ENCODE measurements around the gene DDR1.
A peak's percentile ranks its signal among the peaks of the same experiment; 100 is the strongest.

DDR1 gene

DNA sequence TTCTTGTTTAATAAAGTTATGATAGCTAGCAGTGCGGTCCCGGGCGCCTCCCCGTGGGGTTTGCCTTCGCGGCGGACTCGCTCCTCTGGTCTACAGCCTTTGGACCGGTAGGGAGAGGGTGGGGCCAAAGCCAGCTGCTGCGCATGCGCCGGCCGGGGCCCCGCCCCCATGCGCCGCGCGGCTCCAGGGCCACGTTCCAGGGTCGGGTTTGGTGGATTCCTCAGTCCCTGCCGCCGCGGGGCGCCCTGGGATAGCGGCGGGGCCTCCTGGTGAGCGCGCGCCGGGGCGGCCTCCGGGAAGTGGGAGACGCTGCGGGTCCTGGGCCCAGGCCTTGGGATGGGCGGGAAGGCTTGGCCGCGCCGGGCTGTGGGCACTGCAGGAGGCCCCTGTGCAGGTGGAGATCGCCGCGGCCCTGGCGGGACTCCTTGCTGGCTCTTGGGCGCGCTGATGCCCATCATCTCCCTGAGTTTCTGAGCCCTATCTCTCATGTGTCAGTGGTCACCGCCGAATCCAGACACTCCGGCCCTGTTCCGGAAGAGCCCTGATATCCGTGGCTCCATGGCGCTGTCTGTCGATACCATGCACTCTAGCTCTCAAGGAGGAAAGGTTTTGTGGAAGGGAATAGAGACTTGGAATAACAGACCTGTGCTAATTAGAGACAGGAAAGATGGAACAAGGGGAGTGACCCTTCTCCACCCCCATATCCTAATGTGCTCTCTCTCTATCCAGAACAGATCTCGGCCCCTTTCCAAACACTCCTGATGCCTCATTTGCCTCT is 29.9 kb downstream of the DDR1 start, which contains the start of gene VARS2:
Gene VARS2 (plus strand): TSS at position 163 of the 778 bp plus-strand sequence. CDS start 599 bp downstream, at position 762.
- Histone ChIP-seq H3K9me3 (no peaks in the 10 kb centered on the region), H3K36me3 (peaks cover 7% of the 10 kb centered on the region), H3K4me3 (ENCODE audit: low read depth, low read length) (peak within 1 kb of the TSS; percentile 51), H3K4me1 (peaks cover 3% of the 10 kb centered on the region; the same call in 1 of the 2 replicates), H3K27me3 (no peaks in the 10 kb centered on the region)
- TF ChIP-seq, protein P1, sequence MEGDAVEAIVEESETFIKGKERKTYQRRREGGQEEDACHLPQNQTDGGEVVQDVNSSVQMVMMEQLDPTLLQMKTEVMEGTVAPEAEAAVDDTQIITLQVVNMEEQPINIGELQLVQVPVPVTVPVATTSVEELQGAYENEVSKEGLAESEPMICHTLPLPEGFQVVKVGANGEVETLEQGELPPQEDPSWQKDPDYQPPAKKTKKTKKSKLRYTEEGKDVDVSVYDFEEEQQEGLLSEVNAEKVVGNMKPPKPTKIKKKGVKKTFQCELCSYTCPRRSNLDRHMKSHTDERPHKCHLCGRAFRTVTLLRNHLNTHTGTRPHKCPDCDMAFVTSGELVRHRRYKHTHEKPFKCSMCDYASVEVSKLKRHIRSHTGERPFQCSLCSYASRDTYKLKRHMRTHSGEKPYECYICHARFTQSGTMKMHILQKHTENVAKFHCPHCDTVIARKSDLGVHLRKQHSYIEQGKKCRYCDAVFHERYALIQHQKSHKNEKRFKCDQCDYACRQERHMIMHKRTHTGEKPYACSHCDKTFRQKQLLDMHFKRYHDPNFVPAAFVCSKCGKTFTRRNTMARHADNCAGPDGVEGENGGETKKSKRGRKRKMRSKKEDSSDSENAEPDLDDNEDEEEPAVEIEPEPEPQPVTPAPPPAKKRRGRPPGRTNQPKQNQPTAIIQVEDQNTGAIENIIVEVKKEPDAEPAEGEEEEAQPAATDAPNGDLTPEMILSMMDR (IDR thresholded peaks at IDR 0.05; ENCODE audit: low read depth, low read length): 0 out of 2 replicates have a peak, but pooled peaks have one; percentile 14
- DNase-seq: peak; percentile 93

GRCh38 chr6:30914854-30915590 is 30.7 kb downstream of the DDR1 start:
- no peak for DNase-seq
- Histone ChIP-seq H3K9me3 (no peaks in the 10 kb centered on the region), H3K4me3 (ENCODE audit: low read depth, low read length) (peak overlapping the region; percentile 51), H3K36me3 (peaks cover 7% of the 10 kb centered on the region), H3K4me1 (peaks cover 3% of the 10 kb centered on the region; the same call in 1 of the 2 replicates), H3K27me3 (no peaks in the 10 kb centered on the region)
- TF ChIP-seq, protein P1 (IDR thresholded peaks at IDR 0.05; ENCODE audit: low read depth, low read length): no peak

- H3K4me1 ChIP-seq: peaks cover 3% of the 10 kb centered on the region; the same call in 1 of the 2 replicates
- TF ChIP-seq, protein P1 (IDR thresholded peaks at IDR 0.05; ENCODE audit: low read depth, low read length): peak; percentile 76
- peaks cover 5% of the 10 kb centered on the region for H3K36me3 ChIP-seq
- peak; percentile 45 for DNase-seq
- no peak overlapping the region for H3K4me3 ChIP-seq (ENCODE audit: low read depth, low read length)
- H3K27me3 ChIP-seq: no peaks in the 10 kb centered on the region
- H3K9me3 ChIP-seq: no peaks in the 10 kb centered on the region
Measured at GRCh38 chr6:30915591-30915946, 31.2 kb downstream of the DDR1 start.

- no peak for DNase-seq
- Histone ChIP-seq H3K36me3 (no peaks in the 10 kb centered on the region; the same call in 1 of the 2 replicates), H3K27me3 (no peaks in the 10 kb centered on the region), H3K9me3 (no peaks in the 10 kb centered on the region), H3K4me3 (ENCODE audit: low read depth, low read length) (no peak overlapping the region), H3K4me1 (peaks cover 3% of the 10 kb centered on the region; the same call in 1 of the 2 replicates)
- TF ChIP-seq, protein P1 (IDR thresholded peaks at IDR 0.05; ENCODE audit: low read depth, low read length): no peak
Measured at GRCh38 chr6:30917041-30917440, 32.7 kb downstream of the DDR1 start.

GRCh38 chr6:30917487-30917886 is 33.2 kb downstream of the DDR1 start:
- TF ChIP-seq, protein P1 (IDR thresholded peaks at IDR 0.05; ENCODE audit: low read depth, low read length): no peak
- no peak for DNase-seq
- H3K9me3 ChIP-seq: no peaks in the 10 kb centered on the region
- H3K4me1 ChIP-seq: peaks cover 3% of the 10 kb centered on the region; the same call in 1 of the 2 replicates
- H3K36me3 ChIP-seq: no peaks in the 10 kb centered on the region; the same call in 1 of the 2 replicates
- H3K4me3 ChIP-seq (ENCODE audit: low read depth, low read length): no peak overlapping the region
- no peaks in the 10 kb centered on the region for H3K27me3 ChIP-seq
